NOMO-1 treated with DMSO at 0.1 percent for 48 hours (cell line): ENCODE measurements around the gene LRRC9.
A peak's percentile ranks its signal among the peaks of the same experiment; 100 is the strongest.
"Not testable (repeated sequence)": the region's sequence is repeated elsewhere in the genome, so short reads cannot be mapped to it uniquely, and the experiment has no call there.

ENCODE experiments used
- DNase-seq: peaks from one replicate; lab custom pipeline; 2025; ENCODE audit not compliant: unreplicated experiment; lab: John Stamatoyannopoulos, UW

Gene LRRC9

GRCh38 chr14:60058087-60058486 lies 138.1 kb downstream of the LRRC9 start:
- no peak for DNase-seq

GRCh38 chr14:60061371-60061770 lies 141.4 kb downstream of the LRRC9 start:
- DNase-seq, result no peak

GRCh38 chr14:60064491-60065072 lies 144.6 kb downstream of the LRRC9 start:
- DNase-seq, result peak; percentile 48

GRCh38 chr14:60067882-60068281 lies 147.9 kb downstream of the LRRC9 start:
- no peak for DNase-seq

GRCh38 chr14:60079723-60080122 lies 159.8 kb downstream of the LRRC9 start:
- no peak for DNase-seq

GRCh38 chr14:60085085-60085484 lies 165.1 kb downstream of the LRRC9 start:
- no peak for DNase-seq

- no peak for DNase-seq
Observed at GRCh38 chr14:60085693-60086092, 165.7 kb downstream of the LRRC9 start.

- DNase-seq, result no peak
Observed at GRCh38 chr14:60087668-60088067, 167.7 kb downstream of the LRRC9 start.

- DNase-seq, result no peak
Observed at GRCh38 chr14:60089221-60089620, 169.3 kb downstream of the LRRC9 start.

- DNase-seq, result peak; percentile 25
Observed at GRCh38 chr14:60090864-60091519, 171.0 kb downstream of the LRRC9 start.

- peak; percentile 97 for DNase-seq
Observed at GRCh38 chr14:60091550-60092525, 171.9 kb downstream of the LRRC9 start, which contains the start of gene PCNX4. TSS of gene PCNX4 (plus strand) at chr14:60091923. CDS start at chr14:60107639, 15,716 bp downstream.

- DNase-seq, result peak; percentile 28
Observed at GRCh38 chr14:60092526-60092920, 172.6 kb downstream of the LRRC9 start.

GRCh38 chr14:60093080-60093479 lies 173.1 kb downstream of the LRRC9 start:
- DNase-seq, result peak; percentile 7

GRCh38 chr14:60093606-60094005 lies 173.7 kb downstream of the LRRC9 start:
- no peak for DNase-seq

- DNase-seq, result no peak
Observed at GRCh38 chr14:60094306-60094897, 174.5 kb downstream of the LRRC9 start.

GRCh38 chr14:60095231-60095630 lies 175.3 kb downstream of the LRRC9 start:
- no peak for DNase-seq

GRCh38 chr14:60095781-60096450 lies 176.0 kb downstream of the LRRC9 start:
- DNase-seq, result no peak

- DNase-seq, result no peak
Observed at GRCh38 chr14:60097974-60098373, 178.0 kb downstream of the LRRC9 start.

GRCh38 chr14:60099855-60100254 lies 179.9 kb downstream of the LRRC9 start:
- DNase-seq, result not testable (repeated sequence)

- DNase-seq, result no peak
Observed at GRCh38 chr14:60101786-60102185, 181.8 kb downstream of the LRRC9 start.

GRCh38 chr14:60102389-60102788 lies 182.4 kb downstream of the LRRC9 start:
- DNase-seq, result peak; percentile 9
